Heart left ventricle (tissue), 16 donors: ENCODE data around the gene STXBP1. TPM values are rescaled to one million over a fixed set of nuclear protein-coding genes. Genes with fewer than 3 reads are reported as not detected.
A peak's percentile ranks its signal among the peaks of the same experiment; 100 is the strongest.
"Not testable (repeated sequence)": the region's sequence is repeated elsewhere in the genome, so short reads cannot be mapped to it uniquely, and the experiment has no call there.

Experiments used
- ATAC-seq, 4 donors: fragments of 200-7000 bp; cut with Tn5 transposase; one replicate each; pipeline ENCODE4 v1.9.1; 2020 to 2022; ENCODE audit warnings: moderate library complexity in 4 of 4, mild to moderate bottlenecking in 3 of 4, moderate number of reproducible peaks in 1 of 4
- DNase-seq, 5 donors: peaks; one replicate each; pipeline ENCODE4 v3.0.0-alpha.2; 2020
- H3K27ac ChIP-seq, 12 donors: fragments of 200-600 bp; sonication (generic) in 4 of 12; one replicate each; pipeline versions ENCODE4 v1.5.0 to v1.8.0; 2016 to 2022; ENCODE audit warnings: mild to moderate bottlenecking in 2 of 12
- H3K27me3 ChIP-seq, 9 donors: fragments of 200-600 bp; sonication (generic) in 2 of 9; one replicate each; pipeline versions ENCODE4 v1.5.1 to v1.8.0; 2016 to 2022; ENCODE audit warnings: mild to moderate bottlenecking in 3 of 9
- H3K36me3 ChIP-seq, 9 donors: fragments of 200-600 bp; sonication (generic) in 2 of 9; one replicate each; pipeline versions ENCODE4 v1.5.0 to v1.8.0; 2018 to 2022; ENCODE audit warnings: mild to moderate bottlenecking in 2 of 9
- H3K4me1 ChIP-seq, 12 donors: fragments of 200-600 bp; sonication (generic) in 4 of 12; one replicate each; pipeline versions ENCODE4 v1.5.0 to v1.8.0; 2016 to 2022; ENCODE audit warnings: mild to moderate bottlenecking in 3 of 12
- H3K4me3 ChIP-seq, 12 donors: fragments of 200-600 bp; sonication (generic) in 4 of 12; one replicate each; pipeline versions ENCODE4 v1.5.0 to v1.8.0; 2017 to 2022; ENCODE audit warnings: mild to moderate bottlenecking in 9 of 12, moderate library complexity in 4 of 12
- H3K9me3 ChIP-seq, 12 donors: fragments of 200-600 bp; sonication (generic) in 4 of 12; one replicate each; pipeline versions ENCODE4 v1.5.0 to v1.8.0; 2016 to 2022; ENCODE audit warnings: mild to moderate bottlenecking in 1 of 12
- POLR2A ChIP-seq, 2 donors: fragments of 450-650 bp; IDR thresholded peaks; one replicate each; pipeline ENCODE4 v1.6.1; 2017; ENCODE audit warnings: antibody characterized with exemption in 2 of 2, mild to moderate bottlenecking in 2 of 2, moderate library complexity in 2 of 2
- WGBS, 4 donors: extraction: QIAGEN DNeasy Blood & Tissue Kit in 2 of 4; methylation state at CpG; one replicate each; pipeline versions ENCODE4 v1.1.5 to v1.1.7; 2013 to 2018; 5-methylcytosine and 5-hydroxymethylcytosine counted together
- intact Hi-C, 10 donors: fragments of 100-400 bp; cut with DNase I; formaldehyde crosslinking; loops; one replicate each; pipeline versions ENCODE4 v1.11.1 to v1.14.2; 2022
- polyA plus RNA-seq, 2 donors: library from polyadenylated mRNA; stranded (reverse); fragments of 200-250 nt; gene quantifications; one replicate each; pipeline ENCODE4 v1.2.3, GENCODE V29; 2013
- total RNA-seq, 9 donors: library from RNA; depleted of rRNA in 2 of 9; stranded (reverse); fragments of >200 nt in 2 of 9; fragmentation: NEBNext Ultra II Directional in 3 of 9; extraction: Animal tissue kit (Norgen Biotek cat#: 25700) in 3 of 9; gene quantifications; one replicate each; pipeline versions ENCODE4 v1.1.0 to v1.2.4, GENCODE V29; 2016 to 2023
- TF ChIP-seq, protein P1 (sequence below), 12 donors: fragments of 200-600 bp; sonication (generic) in 4 of 12; IDR thresholded peaks; one replicate each; pipeline versions ENCODE4 v1.5.0 to v1.8.0; 2018 to 2022; ENCODE audit warnings: antibody characterized with exemption in 12 of 12, mild to moderate bottlenecking in 5 of 12
- donor health status: ischemic (EF 13 %, LVEDD 7.1; RV severe dilation, severe dysfunction).
- donor health status: healthy with polysubstance abuse.
- donor health status: DM: no; HTN: yes; CAD: no.
- donor health status: DM: no; HTN: no; CAD: no.
- donor health status: ischemic (EF 25% LVEDD 6.9; RV normal size, moderate dysfunction).
- donor health status: ischemic (EF 25% LVEDD 5.7; RV mildly dilated, moderate dysfunction).
- donor health status: healthy.
- donor health status: DM: yes; HTN: yes; CAD: no.
- donor health status: ischemic (EF 35%, LVEDD 5.7; RV mildly dilated, moderate dysfunction).
- donor health status: nonischemic (EF 11% LVEDD 7.7; RV severe dilation, severe dysfunction).
- donor health status: DM: yes; HTN: yes; CAD: no.
- donor health status: PGD.
- donor health status: ischemic (EF 29% LVEDD 5.4; RV normal size, mild dysfunction).
- donor health status: nonischemic (EF 23%, LVEDD 6.1; RV moderate dilation, normal function).

STXBP1 gene
- total and polyA plus RNA-seq, 11 donors: 14.0 to 102 (median 44.5) TPM

DNA sequence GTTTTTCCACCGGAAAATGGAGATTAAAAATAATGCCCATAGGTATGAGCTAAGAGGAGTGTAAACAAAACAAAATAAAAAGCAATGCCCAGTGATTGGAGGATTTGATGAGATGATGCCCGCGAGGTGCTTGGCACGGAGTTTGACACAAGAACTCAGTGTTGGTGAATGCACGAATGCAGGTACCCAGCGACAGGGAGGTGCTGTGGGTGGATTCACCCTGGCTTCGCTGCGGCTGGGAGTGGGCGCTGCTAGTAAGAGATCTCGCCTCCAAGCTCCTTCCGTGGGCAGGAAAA, 526 bp upstream of the STXBP1 start:
- intact Hi-C loops: loop anchor here in 3 of 10 donors (5.0 to 10.0 kb wide), 2 partner anchors 53 to 106 kb away; partner anchors contain the start of genes PTRH1 (in 3 of the 3) and TTC16 (in 3 of the 3)
- no peaks in the 10 kb centered on the region for H3K36me3 ChIP-seq

DNA sequence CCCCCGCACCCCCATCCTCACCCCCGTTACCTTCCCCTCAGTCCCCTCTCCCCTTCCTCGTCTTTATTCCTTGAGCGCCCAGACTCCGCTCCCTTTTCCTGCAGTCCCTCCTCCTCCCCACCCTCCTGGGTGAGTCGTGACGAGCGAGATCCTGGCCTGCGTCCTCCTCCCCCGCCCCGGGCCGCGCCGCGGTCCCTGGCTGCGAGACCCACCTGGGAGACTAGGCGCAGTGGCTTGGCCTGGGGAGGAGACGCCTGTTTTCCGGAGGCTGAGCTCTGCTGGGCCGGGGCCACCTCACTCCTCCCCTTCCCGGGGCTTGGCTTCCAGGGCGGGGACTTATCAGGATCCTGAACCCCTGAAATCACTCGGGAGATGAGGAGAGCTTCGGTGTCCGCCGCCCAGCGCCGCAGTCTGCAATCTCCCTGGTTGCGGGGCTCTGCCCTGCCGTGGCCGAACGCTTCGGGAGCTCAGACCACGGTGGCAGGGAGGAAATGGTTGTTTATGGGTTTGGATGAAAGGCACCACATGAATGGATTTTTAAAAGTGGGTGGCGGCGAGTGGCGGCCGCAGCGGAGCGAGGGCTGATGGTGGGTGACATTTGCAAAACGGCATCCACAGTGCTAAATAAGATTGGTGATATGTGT, 984 bp downstream of the STXBP1 start:
- intact Hi-C loops: loop anchor here in 4 of 10 donors (1.0 to 10.0 kb wide), 3 partner anchors 52 to 104 kb away; partner anchors contain the start of genes PTRH1 (in 4 of the 4) and TTC16 (in 3 of the 4)

More for the DNA sequence above, 526 bp upstream of the STXBP1 start:
- peaks cover 0 to 5% (median 0%) of the 10 kb centered on the region in 9 donors for H3K27me3 ChIP-seq
- no peak for TF ChIP-seq POLR2A (IDR thresholded peaks at IDR 0.05)
- TF ChIP-seq, protein P1, sequence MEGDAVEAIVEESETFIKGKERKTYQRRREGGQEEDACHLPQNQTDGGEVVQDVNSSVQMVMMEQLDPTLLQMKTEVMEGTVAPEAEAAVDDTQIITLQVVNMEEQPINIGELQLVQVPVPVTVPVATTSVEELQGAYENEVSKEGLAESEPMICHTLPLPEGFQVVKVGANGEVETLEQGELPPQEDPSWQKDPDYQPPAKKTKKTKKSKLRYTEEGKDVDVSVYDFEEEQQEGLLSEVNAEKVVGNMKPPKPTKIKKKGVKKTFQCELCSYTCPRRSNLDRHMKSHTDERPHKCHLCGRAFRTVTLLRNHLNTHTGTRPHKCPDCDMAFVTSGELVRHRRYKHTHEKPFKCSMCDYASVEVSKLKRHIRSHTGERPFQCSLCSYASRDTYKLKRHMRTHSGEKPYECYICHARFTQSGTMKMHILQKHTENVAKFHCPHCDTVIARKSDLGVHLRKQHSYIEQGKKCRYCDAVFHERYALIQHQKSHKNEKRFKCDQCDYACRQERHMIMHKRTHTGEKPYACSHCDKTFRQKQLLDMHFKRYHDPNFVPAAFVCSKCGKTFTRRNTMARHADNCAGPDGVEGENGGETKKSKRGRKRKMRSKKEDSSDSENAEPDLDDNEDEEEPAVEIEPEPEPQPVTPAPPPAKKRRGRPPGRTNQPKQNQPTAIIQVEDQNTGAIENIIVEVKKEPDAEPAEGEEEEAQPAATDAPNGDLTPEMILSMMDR (IDR thresholded peaks at IDR 0.05): no peak
- H3K4me3 ChIP-seq: peak overlapping the region; percentile 25 to 99 (median 91)
- no peaks in the 10 kb centered on the region for H3K9me3 ChIP-seq
- peak overlapping the region in 11 of 12 donors; percentile 61 to 98 (median 78) for H3K27ac ChIP-seq
- ATAC-seq (peak in 1 of 4 donors; percentile 2), DNase-seq (no peak)
- peaks cover 0 to 49% (median 37%) of the 10 kb centered on the region in 12 donors for H3K4me1 ChIP-seq
- WGBS, 4 donors: 3 to 4% (median 4%) methylated on average over 9 to 11 of the region's 11 CpGs

DNA sequence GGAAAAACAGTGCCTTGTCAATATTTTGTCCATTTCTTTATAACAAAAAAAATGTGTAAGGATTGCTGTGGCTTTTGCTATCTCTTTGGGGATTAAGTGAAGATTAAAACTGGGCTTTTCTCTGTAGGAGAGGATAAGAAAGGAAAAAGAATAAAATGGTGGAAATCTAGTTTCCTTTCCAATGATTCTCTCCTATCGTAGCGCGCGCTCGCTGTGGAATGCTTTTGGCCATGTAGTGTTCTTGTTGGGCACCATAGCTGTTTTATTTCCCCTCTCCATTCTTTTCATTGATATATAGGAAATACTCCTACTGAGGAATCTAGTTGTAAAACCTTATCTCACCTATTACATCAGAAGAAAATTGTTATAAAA, 1.5 kb downstream of the STXBP1 start:
- Histone ChIP-seq H3K27ac (peak overlapping the region in 11 of 12 donors; percentile 38 to 98 (median 95)), H3K36me3 (no peaks in the 10 kb centered on the region), H3K27me3 (peaks cover 0 to 5% (median 0%) of the 10 kb centered on the region in 9 donors), H3K4me3 (peak overlapping the region; percentile 45 to 99 (median 91)), H3K4me1 (peaks cover 0 to 34% (median 24%) of the 10 kb centered on the region in 12 donors), H3K9me3 (no peaks in the 10 kb centered on the region)
- DNase-seq: no peak
- WGBS, 4 donors: 46 to 60% (median 52%) methylated on average over 5 of the region's 5 CpGs
- intact Hi-C loops: loop anchor here in 4 of 10 donors (1.0 to 10.0 kb wide), 3 partner anchors 51 to 104 kb away; partner anchors contain the start of genes PTRH1 (in 4 of the 4) and TTC16 (in 3 of the 4)
- no peak for TF ChIP-seq POLR2A (IDR thresholded peaks at IDR 0.05)
- TF ChIP-seq, protein P1 (IDR thresholded peaks at IDR 0.05): no peak
- no peak for ATAC-seq

More for the DNA sequence above, 984 bp downstream of the STXBP1 start:
- H3K4me1 ChIP-seq: peaks cover 0 to 37% (median 28%) of the 10 kb centered on the region in 12 donors
- no peaks in the 10 kb centered on the region for H3K36me3 ChIP-seq
- DNase-seq (peak; percentile 83 to 87 (median 86)), ATAC-seq (peak; percentile 56 to 85 (median 68))
- TF ChIP-seq, protein P1 (IDR thresholded peaks at IDR 0.05): peak in 1 of 12 donors; percentile 11
- peak in 1 of 2 donors; percentile 67 for TF ChIP-seq POLR2A (IDR thresholded peaks at IDR 0.05)
- no peaks in the 10 kb centered on the region for H3K9me3 ChIP-seq
- peak overlapping the region in 11 of 12 donors; percentile 38 to 98 (median 95) for H3K27ac ChIP-seq
- H3K4me3 ChIP-seq: peak overlapping the region; percentile 45 to 99 (median 91)
- 1 to 2% (median 1%) methylated on average over 28 to 41 of the region's 41 CpGs for WGBS, 4 donors
- H3K27me3 ChIP-seq: peaks cover 0 to 5% (median 0%) of the 10 kb centered on the region in 9 donors

DNA sequence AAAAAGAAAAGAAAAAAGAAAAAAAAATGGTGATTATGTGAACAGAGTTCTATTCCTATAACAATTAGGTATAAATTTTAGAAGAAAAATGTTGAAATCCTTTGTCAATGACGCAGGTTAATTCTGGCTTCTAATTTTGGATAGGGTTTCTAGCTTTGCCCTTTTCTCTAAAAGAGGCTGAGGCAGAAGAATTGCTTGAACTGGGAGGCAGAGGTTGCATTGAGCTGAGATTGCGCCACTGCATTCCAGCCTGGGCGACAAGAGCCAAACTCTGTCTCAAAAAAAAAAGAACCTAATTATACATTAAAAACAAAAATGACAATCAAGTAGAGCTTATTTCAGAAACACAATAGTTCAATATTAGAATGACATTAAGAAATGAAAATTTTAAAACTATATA, 2.9 kb downstream of the STXBP1 start:
- no peaks in the 10 kb centered on the region for H3K36me3 ChIP-seq
- no peak overlapping the region for H3K4me3 ChIP-seq
- no peak for ATAC-seq
- no peak for DNase-seq
- no peak for TF ChIP-seq POLR2A (IDR thresholded peaks at IDR 0.05)
- TF ChIP-seq, protein P1 (IDR thresholded peaks at IDR 0.05): no peak
- WGBS, 4 donors: 78 to 92% (median 82%) methylated on average over 3 of the region's 3 CpGs
- intact Hi-C loops: loop anchor here in 3 of 10 donors (5.0 to 10.0 kb wide), 2 partner anchors 50 to 102 kb away; partner anchors contain the start of genes PTRH1 (in 3 of the 3) and TTC16 (in 3 of the 3)
- peaks cover 0 to 5% (median 0%) of the 10 kb centered on the region in 9 donors for H3K27me3 ChIP-seq
- H3K9me3 ChIP-seq: no peaks in the 10 kb centered on the region
- H3K4me1 ChIP-seq: peaks cover 0 to 30% (median 21%) of the 10 kb centered on the region in 12 donors
- H3K27ac ChIP-seq: peak overlapping the region in 5 of 12 donors; percentile 0 to 24 (median 17)

DNA sequence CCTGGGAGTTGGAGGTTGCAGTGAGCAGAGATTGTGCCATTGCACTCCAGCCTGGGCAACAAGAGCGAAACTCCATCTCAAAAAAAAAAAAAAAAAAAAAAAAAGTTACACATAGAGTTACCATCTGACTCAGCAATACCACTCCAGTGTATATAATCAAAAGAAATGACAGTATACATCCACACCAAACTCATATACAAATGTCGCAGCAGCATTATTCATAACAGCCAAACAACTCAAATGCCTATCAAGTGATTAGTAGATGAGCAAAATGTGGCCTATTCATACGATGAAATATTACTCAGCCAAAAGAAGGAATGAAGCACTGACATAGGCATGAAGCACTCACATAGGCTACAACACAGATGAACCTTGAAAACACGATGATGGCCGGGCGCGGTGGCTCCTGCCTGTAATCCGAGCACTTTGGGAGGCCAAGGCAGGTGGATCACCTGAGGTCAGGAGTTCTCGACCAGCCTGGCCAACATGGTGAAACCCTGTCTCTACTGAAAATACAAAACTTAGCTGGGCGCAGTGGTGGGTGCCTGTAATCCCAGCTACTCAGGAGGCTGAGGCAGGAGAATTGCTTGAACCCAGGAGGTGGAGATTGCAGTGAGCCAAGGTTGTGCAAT, 9.4 kb downstream of the STXBP1 start:
- DNase-seq, H3K27me3 ChIP-seq, H3K27ac ChIP-seq, intact Hi-C loops, H3K36me3 ChIP-seq, ATAC-seq, H3K4me3 ChIP-seq, H3K4me1 ChIP-seq: not testable (repeated sequence)
- WGBS, 4 donors: 91 to 96% (median 95%) methylated on average over 10 of the region's 10 CpGs
- peaks cover 0 to 11% (median 0%) of the 10 kb centered on the region in 12 donors for H3K9me3 ChIP-seq
